Heart right ventricle (tissue), 16 donors: ENCODE measurements around the gene KCNT2. TPM values are rescaled to one million over a fixed set of nuclear protein-coding genes. Genes with fewer than 3 reads are reported as not detected.

Experiments used
- ATAC-seq, 8 donors: fragments of 200-7000 bp; cut with Tn5 transposase; one replicate each; pipeline ENCODE4 v1.9.1; 2020; ENCODE audit warnings: mild to moderate bottlenecking in 8 of 8, moderate library complexity in 8 of 8, moderate number of reproducible peaks in 1 of 8
- DNase-seq, 2 donors: peaks; one replicate each; pipeline ENCODE4 v3.0.0-alpha.2; 2020
- H3K27ac ChIP-seq, 10 donors: fragments of 200-600 bp; sonication (generic) in 2 of 10; one replicate each; pipeline versions ENCODE4 v1.5.0 to v1.8.0; 2020 to 2022; ENCODE audit warnings: mild to moderate bottlenecking in 3 of 10
- H3K27me3 ChIP-seq, 7 donors: fragments of 200-600 bp; one replicate each; pipeline ENCODE4 v1.8.0; 2021 to 2022; ENCODE audit warnings: mild to moderate bottlenecking in 2 of 7
- H3K36me3 ChIP-seq, 9 donors: fragments of 200-600 bp; sonication (generic) in 1 of 9; one replicate each; pipeline versions ENCODE4 v1.5.0 to v1.8.0; 2020 to 2022; ENCODE audit warnings: mild to moderate bottlenecking in 2 of 9
- H3K4me1 ChIP-seq, 9 donors: fragments of 200-600 bp; sonication (generic) in 1 of 9; one replicate each; pipeline versions ENCODE4 v1.5.0 to v1.8.0; 2020 to 2022; ENCODE audit warnings: mild to moderate bottlenecking in 4 of 9
- H3K4me3 ChIP-seq, 10 donors: fragments of 200-600 bp; sonication (generic) in 2 of 10; one replicate each; pipeline versions ENCODE4 v1.5.0 to v1.8.0; 2020 to 2022; ENCODE audit warnings: mild to moderate bottlenecking in 7 of 10, moderate library complexity in 2 of 10
- H3K9me3 ChIP-seq, 11 donors: fragments of 200-600 bp in 10 of 11; sonication (generic) in 2 of 11; one replicate each; pipeline versions ENCODE4 v1.5.0 to v1.8.0; 2013 to 2022; ENCODE audit warnings: mild to moderate bottlenecking in 2 of 11, control low read depth in 1 of 11, moderate library complexity in 1 of 11
- WGBS, 2 donors: extraction: QIAGEN DNeasy Blood & Tissue Kit; methylation state at CpG; one replicate each; pipeline ENCODE4 v1.1.7; 2013; ENCODE audit warnings: inconsistent platforms in 1 of 2; 5-methylcytosine and 5-hydroxymethylcytosine counted together
- intact Hi-C, 10 donors: fragments of 100-400 bp; cut with DNase I; formaldehyde crosslinking; loops; one replicate each; pipeline versions ENCODE4 v1.11.1 to v1.14.2; 2022
- polyA plus RNA-seq, 2 donors: library from polyadenylated mRNA; stranded (reverse); fragments of 200-250 nt; gene quantifications; one replicate each; pipeline ENCODE4 v1.2.3, GENCODE V29; 2013
- total RNA-seq, 10 donors: library from RNA; stranded (reverse); fragmentation: NEBNext Ultra II Directional in 3 of 10; extraction: Animal tissue kit (Norgen Biotek cat#: 25700) in 3 of 10; gene quantifications; one replicate each; pipeline versions ENCODE4 v1.2.1 to v1.2.4, GENCODE V29; 2021 to 2023
- TF ChIP-seq, protein P1 (sequence below), 9 donors: fragments of 200-600 bp; sonication (generic) in 2 of 9; IDR thresholded peaks; one replicate each; pipeline versions ENCODE4 v1.5.0 to v1.8.0; 2021 to 2022; ENCODE audit warnings: antibody characterized with exemption in 9 of 9, mild to moderate bottlenecking in 5 of 9, moderate library complexity in 1 of 9
- donor health status: Arrhythmogenic right ventricular cardiomyopathy.
- donor health status: ischemic (EF 13 %, LVEDD 7.1; RV severe dilation, severe dysfunction).
- donor health status: healthy with polysubstance abuse.
- donor health status: DM: no; HTN: yes; CAD: no.
- donor health status: DM: no; HTN: no; CAD: no.
- donor health status: ischemic (EF 25% LVEDD 6.9; RV normal size, moderate dysfunction).
- donor health status: ischemic (EF 25% LVEDD 5.7; RV mildly dilated, moderate dysfunction).
- donor health status: healthy.
- donor health status: DM: yes; HTN: yes; CAD: no.
- donor health status: Ischemic cardiomyopathy.
- donor health status: ischemic (EF 35%, LVEDD 5.7; RV mildly dilated, moderate dysfunction).
- donor health status: nonischemic (EF 11% LVEDD 7.7; RV severe dilation, severe dysfunction).
- donor health status: DM: yes; HTN: yes; CAD: no.
- donor health status: PGD.
- donor health status: ischemic (EF 29% LVEDD 5.4; RV normal size, mild dysfunction).
- donor health status: nonischemic (EF 23%, LVEDD 6.1; RV moderate dilation, normal function).

Gene KCNT2
- total and polyA plus RNA-seq, 12 donors = 0.26 to 1.1 (median 0.68) TPM

DNA sequence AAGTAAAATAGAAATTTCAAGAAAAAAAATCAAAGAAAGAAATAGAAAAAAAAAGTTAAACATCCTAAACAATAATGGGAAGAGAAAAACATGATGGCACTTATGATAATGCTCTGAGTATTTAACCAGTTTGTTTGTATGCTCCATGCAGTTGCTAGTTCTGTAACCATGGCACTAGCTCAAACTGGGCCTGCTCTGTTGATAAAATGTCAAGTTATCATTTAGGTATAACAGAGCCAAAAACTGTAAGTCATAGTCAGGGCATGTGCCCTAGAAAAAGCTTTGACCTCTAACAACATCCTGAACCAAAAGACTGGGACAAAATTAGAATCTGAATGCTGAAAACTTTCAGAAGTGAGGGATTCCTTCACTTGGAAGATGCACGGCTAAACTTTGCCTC, 148.9 kb downstream of the KCNT2 start:
- Histone ChIP-seq H3K36me3 (no peaks in the 10 kb centered on the region), H3K9me3 (no peaks in the 10 kb centered on the region), H3K27me3 (no peaks in the 10 kb centered on the region), H3K4me1 (no peaks in the 10 kb centered on the region), H3K4me3 (no peak overlapping the region), H3K27ac (peak overlapping the region in 1 of 10 donors; percentile 36)
- TF ChIP-seq, protein P1, sequence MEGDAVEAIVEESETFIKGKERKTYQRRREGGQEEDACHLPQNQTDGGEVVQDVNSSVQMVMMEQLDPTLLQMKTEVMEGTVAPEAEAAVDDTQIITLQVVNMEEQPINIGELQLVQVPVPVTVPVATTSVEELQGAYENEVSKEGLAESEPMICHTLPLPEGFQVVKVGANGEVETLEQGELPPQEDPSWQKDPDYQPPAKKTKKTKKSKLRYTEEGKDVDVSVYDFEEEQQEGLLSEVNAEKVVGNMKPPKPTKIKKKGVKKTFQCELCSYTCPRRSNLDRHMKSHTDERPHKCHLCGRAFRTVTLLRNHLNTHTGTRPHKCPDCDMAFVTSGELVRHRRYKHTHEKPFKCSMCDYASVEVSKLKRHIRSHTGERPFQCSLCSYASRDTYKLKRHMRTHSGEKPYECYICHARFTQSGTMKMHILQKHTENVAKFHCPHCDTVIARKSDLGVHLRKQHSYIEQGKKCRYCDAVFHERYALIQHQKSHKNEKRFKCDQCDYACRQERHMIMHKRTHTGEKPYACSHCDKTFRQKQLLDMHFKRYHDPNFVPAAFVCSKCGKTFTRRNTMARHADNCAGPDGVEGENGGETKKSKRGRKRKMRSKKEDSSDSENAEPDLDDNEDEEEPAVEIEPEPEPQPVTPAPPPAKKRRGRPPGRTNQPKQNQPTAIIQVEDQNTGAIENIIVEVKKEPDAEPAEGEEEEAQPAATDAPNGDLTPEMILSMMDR (IDR thresholded peaks at IDR 0.05) = no peak
- no peak for DNase-seq
- intact Hi-C loops = no loop called here
- peak in 3 of 8 donors; percentile 33 to 46 (median 44) for ATAC-seq
- 63 to 96% methylated on average over 1 of the region's 1 CpG for WGBS, 2 donors

DNA sequence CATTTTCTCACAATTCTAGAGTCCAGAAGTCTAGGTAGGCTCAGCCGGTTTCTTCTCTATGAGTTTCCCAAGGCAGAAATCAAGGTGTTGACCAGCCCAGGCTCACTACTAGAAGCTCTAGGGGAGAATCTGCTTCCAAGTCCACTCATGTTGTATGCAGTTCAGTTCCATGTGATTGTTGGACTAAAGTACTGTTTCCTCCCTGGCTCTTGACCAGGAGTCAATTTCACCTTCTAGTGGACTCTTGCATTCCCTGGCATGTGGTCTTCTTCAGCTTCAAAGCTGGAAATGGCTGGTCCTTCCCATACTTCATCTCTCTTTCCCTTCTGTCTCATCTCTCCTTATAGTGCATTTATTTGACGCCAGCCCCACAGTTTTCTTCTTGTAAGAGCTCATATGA, 153.4 kb downstream of the KCNT2 start:
- TF ChIP-seq, protein P1 (IDR thresholded peaks at IDR 0.05) = no peak
- DNase-seq (no peak), ATAC-seq (no peak)
- intact Hi-C loops = no loop called here
- 99 to 100% methylated on average over 2 of the region's 2 CpGs for WGBS, 2 donors
- H3K27ac ChIP-seq = no peak overlapping the region
- H3K36me3 ChIP-seq = no peaks in the 10 kb centered on the region
- no peak overlapping the region for H3K4me3 ChIP-seq
- no peaks in the 10 kb centered on the region for H3K27me3 ChIP-seq
- H3K4me1 ChIP-seq = no peaks in the 10 kb centered on the region
- H3K9me3 ChIP-seq = no peaks in the 10 kb centered on the region

DNA sequence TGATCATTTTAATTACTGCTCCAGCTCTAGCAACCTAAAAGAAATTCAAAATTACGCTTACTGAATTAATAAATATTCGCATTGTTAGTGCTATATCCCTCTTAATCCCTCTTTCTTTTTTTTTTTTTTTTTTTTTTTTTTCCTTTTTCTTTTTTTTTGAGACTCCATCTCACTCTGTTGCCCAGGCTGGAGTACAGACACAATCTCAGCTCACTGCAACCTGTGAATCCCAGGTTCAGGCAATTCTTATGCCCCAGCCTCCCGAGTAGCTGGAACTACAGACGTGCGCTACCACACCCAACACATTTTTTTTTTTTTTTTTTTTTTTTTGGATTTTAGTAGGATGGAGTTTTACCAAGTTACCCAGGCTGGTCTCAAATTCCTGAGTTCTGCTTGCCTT, 157.1 kb downstream of the KCNT2 start:
- Histone ChIP-seq H3K4me1 (no peaks in the 10 kb centered on the region), H3K4me3 (no peak overlapping the region), H3K36me3 (no peaks in the 10 kb centered on the region), H3K9me3 (no peaks in the 10 kb centered on the region), H3K27me3 (no peaks in the 10 kb centered on the region), H3K27ac (no peak overlapping the region)
- intact Hi-C loops = no loop called here
- DNase-seq = no peak
- ATAC-seq = no peak
- 73 to 95% methylated on average over 5 of the region's 5 CpGs for WGBS, 2 donors
- TF ChIP-seq, protein P1 (IDR thresholded peaks at IDR 0.05) = no peak

DNA sequence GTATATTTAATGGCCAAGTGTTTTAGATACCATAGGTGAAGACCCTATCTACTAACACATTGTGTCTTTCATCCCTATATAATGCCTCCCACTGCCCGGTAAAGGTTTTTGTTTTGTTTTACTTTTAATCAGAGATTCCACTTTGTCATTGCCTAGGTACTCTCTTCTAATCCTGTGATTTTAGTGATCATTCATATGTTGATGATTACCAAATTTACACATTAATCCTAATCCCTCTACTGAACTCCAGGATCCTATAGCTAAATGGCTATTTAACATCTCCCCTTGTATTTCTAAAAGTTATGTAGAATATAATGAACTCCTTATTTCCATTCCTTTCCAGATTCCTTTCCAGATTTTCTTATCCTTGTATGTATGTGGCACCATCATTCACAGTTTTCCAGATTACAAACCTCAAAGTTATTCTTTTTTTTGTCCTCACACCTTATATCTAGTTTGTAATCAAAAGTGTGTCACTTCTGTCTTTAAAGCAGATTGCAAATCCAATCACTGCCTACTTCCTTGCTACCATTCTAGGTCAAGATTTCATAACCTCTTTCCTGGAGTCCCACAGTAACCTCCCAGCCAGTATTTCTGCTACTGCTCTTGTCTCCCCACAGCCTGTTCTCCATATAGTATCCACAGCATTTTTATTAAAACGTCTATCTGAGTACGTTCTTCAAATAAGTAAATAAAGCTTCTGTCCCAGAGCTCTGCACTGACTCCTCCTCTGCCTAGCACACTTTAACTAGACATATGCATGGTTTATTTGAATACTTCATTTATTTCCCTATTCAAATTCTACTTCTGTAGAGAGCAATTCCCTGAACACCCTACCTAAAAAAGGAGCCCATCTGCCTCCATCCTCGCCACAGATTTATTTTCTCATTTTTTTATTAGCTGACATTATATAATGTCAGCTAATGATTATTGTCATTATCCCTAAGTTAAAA, 157.8 kb downstream of the KCNT2 start:
- Histone ChIP-seq H3K4me3 (no peak overlapping the region), H3K9me3 (no peaks in the 10 kb centered on the region), H3K36me3 (no peaks in the 10 kb centered on the region), H3K27ac (no peak overlapping the region), H3K4me1 (no peaks in the 10 kb centered on the region), H3K27me3 (no peaks in the 10 kb centered on the region)
- ATAC-seq (no peak), DNase-seq (no peak)
- 61 to 64% methylated on average over 4 of the region's 4 CpGs for WGBS, 2 donors
- TF ChIP-seq, protein P1 (IDR thresholded peaks at IDR 0.05) = no peak
- intact Hi-C loops = no loop called here
